Upper lobe of left lung (tissue), 6 donors: ENCODE data around the gene CCER1. TPM values are rescaled to one million over a fixed set of nuclear protein-coding genes. Genes with fewer than 3 reads are reported as not detected.

Experiments
- ATAC-seq, 2 donors: fragments of 200-7000 bp; cut with Tn5 transposase; one replicate each; pipeline ENCODE4 v1.9.1; 2022; ENCODE audit warnings: mild to moderate bottlenecking in 2 of 2, moderate library complexity in 2 of 2; ENCODE audit not compliant: low FRiP score in 2 of 2
- DNase-seq, 2 donors: peaks; one replicate each; pipeline ENCODE4 v3.0.0-alpha.2; 2019 to 2020
- H3K27ac ChIP-seq, 4 donors: fragments of 200-600 bp; sonication (generic); one replicate each; pipeline ENCODE4 v1.5.1; 2016 to 2019
- H3K27me3 ChIP-seq, 4 donors: fragments of 200-600 bp; sonication (generic); one replicate each; pipeline ENCODE4 v1.5.1; 2017 to 2019
- H3K36me3 ChIP-seq, 4 donors: fragments of 200-600 bp; sonication (generic); one replicate each; pipeline ENCODE4 v1.5.1; 2016 to 2019
- H3K4me1 ChIP-seq, 4 donors: fragments of 200-600 bp; sonication (generic); one replicate each; pipeline ENCODE4 v1.5.1; 2018 to 2019
- H3K4me3 ChIP-seq, 4 donors: fragments of 200-600 bp; sonication (generic); one replicate each; pipeline ENCODE4 v1.5.1; 2017 to 2019; ENCODE audit warnings: mild to moderate bottlenecking in 2 of 4, moderate library complexity in 1 of 4
- H3K9me3 ChIP-seq, 4 donors: fragments of 200-600 bp; sonication (generic); one replicate each; pipeline ENCODE4 v1.5.1; 2018 to 2019
- EP300 ChIP-seq, 4 donors: sonication (generic); formaldehyde crosslinking; IDR thresholded peaks; one replicate each; pipeline ENCODE4 v1.5.1; 2017; ENCODE audit warnings: antibody characterized with exemption in 4 of 4, control low read depth in 2 of 4
- POLR2A ChIP-seq, 4 donors: fragments of 450-650 bp; IDR thresholded peaks; one replicate each; pipeline ENCODE4 v1.5.1; 2016 to 2017; ENCODE audit warnings: antibody characterized with exemption in 4 of 4, mild to moderate bottlenecking in 2 of 4
- POLR2AphosphoS5 ChIP-seq, 2 donors: sonication (generic); formaldehyde crosslinking; IDR thresholded peaks; one replicate each; pipeline ENCODE4 v1.5.1; 2017; ENCODE audit warnings: antibody characterized with exemption in 2 of 2
- WGBS, 2 donors: methylation state at CpG; one replicate each; pipeline ENCODE4 v1.1.5; 2017 to 2018; 5-methylcytosine and 5-hydroxymethylcytosine counted together
- total RNA-seq, 6 donors: library from RNA; depleted of rRNA in 4 of 6; stranded (reverse); fragments of >200 nt in 4 of 6; gene quantifications; one replicate each; pipeline versions ENCODE4 v1.1.0 to v1.2.1, GENCODE V29; 2016 to 2021
- TF ChIP-seq, protein P1 (sequence below), 6 experiments: fragments of 450-650 bp in 4 of 6; fragments of 200-600 bp in 2 of 6; sonication (generic) in 2 of 6; IDR thresholded peaks; one replicate each; pipeline ENCODE4 v1.5.1; 2016 to 2019; ENCODE audit warnings: antibody characterized with exemption in 6 of 6
- donor health status: DM: no; HTN: no; CAD: no; lungs with moderate emphysema.
- donor health status: DM: no; HTN: yes; CAD: no; lungs with severe emphysema.

CCER1 gene
- total RNA-seq, 6 donors from 2014 or later = not detected

DNA sequence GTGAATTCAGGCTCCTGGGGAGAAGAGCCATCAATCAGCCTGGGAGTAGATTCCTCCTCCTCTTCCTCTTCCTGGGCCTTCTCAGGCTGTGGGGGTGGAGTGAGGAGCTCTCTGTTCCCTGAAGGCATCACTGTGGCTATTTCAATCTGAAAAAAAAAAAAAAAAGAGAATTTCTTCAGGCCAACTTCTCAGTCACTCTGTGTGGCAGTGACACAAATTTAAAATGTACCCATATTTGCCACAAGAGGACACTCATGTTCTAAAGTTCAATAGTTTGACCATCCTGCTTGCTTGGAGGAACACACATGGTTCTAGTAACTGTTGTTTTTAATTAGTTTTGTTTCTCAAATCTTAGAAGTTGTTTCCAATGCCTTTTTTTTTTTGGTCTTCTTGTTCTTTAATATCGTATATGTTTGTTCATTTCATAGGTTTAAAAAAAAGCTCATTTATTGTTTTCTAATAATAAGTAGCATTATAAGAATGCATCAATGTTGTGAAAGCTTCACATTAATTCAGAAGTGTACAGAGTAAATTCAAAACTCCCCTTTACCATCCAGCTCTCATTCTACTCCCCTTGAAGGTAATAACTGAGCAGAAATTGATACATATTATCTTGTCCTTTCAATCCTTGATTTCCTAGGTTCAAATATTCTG is 23.3 kb upstream of the CCER1 start:
- Histone ChIP-seq H3K4me3 (no peak overlapping the region), H3K9me3 (no peaks in the 10 kb centered on the region), H3K27ac (peak overlapping the region in 1 of 4 donors; percentile 48), H3K4me1 (peaks cover 0 to 4% (median 0%) of the 10 kb centered on the region in 4 donors), H3K27me3 (no peaks in the 10 kb centered on the region), H3K36me3 (no peaks in the 10 kb centered on the region)
- 64 to 66% methylated on average over 1 of the region's 1 CpG for WGBS, 2 donors
- DNase-seq (no peak), ATAC-seq (peak in 1 of 2 donors; percentile 88)
- TF ChIP-seq, protein P1, sequence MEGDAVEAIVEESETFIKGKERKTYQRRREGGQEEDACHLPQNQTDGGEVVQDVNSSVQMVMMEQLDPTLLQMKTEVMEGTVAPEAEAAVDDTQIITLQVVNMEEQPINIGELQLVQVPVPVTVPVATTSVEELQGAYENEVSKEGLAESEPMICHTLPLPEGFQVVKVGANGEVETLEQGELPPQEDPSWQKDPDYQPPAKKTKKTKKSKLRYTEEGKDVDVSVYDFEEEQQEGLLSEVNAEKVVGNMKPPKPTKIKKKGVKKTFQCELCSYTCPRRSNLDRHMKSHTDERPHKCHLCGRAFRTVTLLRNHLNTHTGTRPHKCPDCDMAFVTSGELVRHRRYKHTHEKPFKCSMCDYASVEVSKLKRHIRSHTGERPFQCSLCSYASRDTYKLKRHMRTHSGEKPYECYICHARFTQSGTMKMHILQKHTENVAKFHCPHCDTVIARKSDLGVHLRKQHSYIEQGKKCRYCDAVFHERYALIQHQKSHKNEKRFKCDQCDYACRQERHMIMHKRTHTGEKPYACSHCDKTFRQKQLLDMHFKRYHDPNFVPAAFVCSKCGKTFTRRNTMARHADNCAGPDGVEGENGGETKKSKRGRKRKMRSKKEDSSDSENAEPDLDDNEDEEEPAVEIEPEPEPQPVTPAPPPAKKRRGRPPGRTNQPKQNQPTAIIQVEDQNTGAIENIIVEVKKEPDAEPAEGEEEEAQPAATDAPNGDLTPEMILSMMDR (IDR thresholded peaks at IDR 0.05) = peak in 5 of 6 experiments; percentile 22 to 61 (median 48)
- no peak for TF ChIP-seq EP300 (IDR thresholded peaks at IDR 0.05)

DNA sequence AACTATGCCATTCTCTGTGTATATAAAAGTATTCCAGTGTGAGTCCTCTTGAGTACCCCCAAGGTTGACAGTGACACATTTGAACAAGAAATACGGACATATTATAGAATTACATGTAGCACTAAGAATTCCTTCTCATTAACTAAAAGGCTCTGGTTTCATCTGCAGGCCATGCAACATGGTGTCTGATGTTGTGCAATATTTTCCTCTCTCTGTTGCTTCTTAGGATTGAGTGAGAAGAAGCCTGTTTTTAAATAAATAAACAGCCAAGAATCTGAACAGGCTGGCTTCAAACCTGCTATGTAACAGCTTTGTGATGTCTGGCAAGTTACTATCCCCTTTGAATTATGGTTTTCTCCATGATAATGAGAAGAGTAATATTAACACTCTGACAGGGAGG is 22.2 kb upstream of the CCER1 start:
- Histone ChIP-seq H3K27me3 (no peaks in the 10 kb centered on the region), H3K9me3 (no peaks in the 10 kb centered on the region), H3K27ac (no peak overlapping the region), H3K4me1 (peaks cover 0 to 4% (median 0%) of the 10 kb centered on the region in 4 donors), H3K4me3 (no peak overlapping the region), H3K36me3 (no peaks in the 10 kb centered on the region)
- TF ChIP-seq, protein P1 (IDR thresholded peaks at IDR 0.05) = no peak
- TF ChIP-seq POLR2AphosphoS5 (IDR thresholded peaks at IDR 0.05) (no peak), EP300 (IDR thresholded peaks at IDR 0.05) (no peak), POLR2A (IDR thresholded peaks at IDR 0.05) (no peak)
- ATAC-seq = no peak
- 73 to 87% methylated on average over 1 of the region's 1 CpG for WGBS, 2 donors
- DNase-seq = no peak

DNA sequence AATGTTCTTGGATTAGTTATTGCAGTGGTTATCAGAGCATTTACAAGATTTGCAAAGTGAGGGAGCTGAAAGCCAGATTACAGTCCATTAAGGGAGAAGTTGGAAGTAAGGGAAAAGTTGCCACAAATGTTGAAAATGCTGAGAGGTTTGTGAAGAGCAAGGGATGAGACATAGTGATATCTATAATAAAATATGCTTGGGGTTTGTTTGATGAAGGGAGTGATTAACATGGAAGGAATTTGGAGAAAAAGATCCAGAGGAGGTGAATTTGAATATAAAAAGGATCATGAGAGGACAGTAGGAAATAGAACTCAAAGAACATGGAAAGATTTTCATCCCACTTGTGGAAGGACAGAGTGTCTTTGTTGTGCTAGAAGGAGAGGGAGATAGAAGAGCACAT is 19.3 kb upstream of the CCER1 start:
- Histone ChIP-seq H3K27me3 (no peaks in the 10 kb centered on the region), H3K36me3 (no peaks in the 10 kb centered on the region), H3K4me1 (no peaks in the 10 kb centered on the region), H3K9me3 (no peaks in the 10 kb centered on the region), H3K4me3 (no peak overlapping the region), H3K27ac (no peak overlapping the region)
- ATAC-seq = no peak
- TF ChIP-seq POLR2A (IDR thresholded peaks at IDR 0.05) (no peak), EP300 (IDR thresholded peaks at IDR 0.05) (no peak), POLR2AphosphoS5 (IDR thresholded peaks at IDR 0.05) (no peak)
- TF ChIP-seq, protein P1 (IDR thresholded peaks at IDR 0.05) = no peak
- no peak for DNase-seq

DNA sequence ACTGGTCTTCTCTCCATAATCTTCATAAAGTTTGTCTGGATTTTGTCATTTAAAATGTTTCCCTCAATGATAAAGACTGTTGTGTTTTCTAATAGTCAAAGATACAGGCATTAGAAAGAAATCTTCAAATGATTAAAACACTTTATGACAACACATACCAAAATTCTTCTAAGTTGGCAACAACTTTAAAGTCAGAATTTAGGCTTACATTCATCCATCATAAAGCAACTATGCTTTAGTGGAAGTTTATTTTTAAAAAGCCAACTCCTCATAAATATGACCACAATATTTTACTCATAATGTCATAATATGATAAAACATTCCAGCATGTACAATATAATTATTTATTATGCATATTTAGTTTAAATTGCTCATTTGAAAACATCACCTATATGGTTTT is 17.2 kb upstream of the CCER1 start:
- H3K9me3 ChIP-seq = no peaks in the 10 kb centered on the region
- H3K36me3 ChIP-seq = no peaks in the 10 kb centered on the region
- H3K27ac ChIP-seq = no peak overlapping the region
- no peak overlapping the region for H3K4me3 ChIP-seq
- no peaks in the 10 kb centered on the region for H3K27me3 ChIP-seq
- no peak for DNase-seq
- no peak for ATAC-seq
- H3K4me1 ChIP-seq = no peaks in the 10 kb centered on the region
- TF ChIP-seq POLR2AphosphoS5 (IDR thresholded peaks at IDR 0.05) = no peak
- TF ChIP-seq, protein P1 (IDR thresholded peaks at IDR 0.05) = no peak
- TF ChIP-seq EP300 (IDR thresholded peaks at IDR 0.05) = no peak
- TF ChIP-seq POLR2A (IDR thresholded peaks at IDR 0.05) = no peak

DNA sequence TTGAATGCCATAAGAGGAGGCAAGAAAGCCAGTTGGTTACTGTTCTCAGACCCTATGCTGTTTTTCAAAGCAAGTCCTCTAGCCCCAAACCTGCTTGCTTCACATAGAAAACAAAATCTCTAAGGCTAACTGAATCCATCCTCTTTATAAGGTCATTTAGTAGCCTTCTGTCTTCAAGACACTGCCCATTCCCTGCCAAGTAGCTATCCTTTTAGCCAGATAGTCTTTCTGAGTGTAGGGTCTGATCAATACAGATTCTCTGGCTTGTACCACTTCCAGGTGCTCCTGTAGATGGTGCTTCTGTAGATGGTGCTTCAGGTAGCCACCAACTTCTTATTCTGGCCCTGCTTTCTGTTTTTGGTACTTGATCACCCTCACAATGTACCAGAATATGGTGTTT is 15.9 kb upstream of the CCER1 start:
- Histone ChIP-seq H3K9me3 (no peaks in the 10 kb centered on the region), H3K36me3 (no peaks in the 10 kb centered on the region), H3K4me1 (no peaks in the 10 kb centered on the region), H3K4me3 (no peak overlapping the region), H3K27me3 (no peaks in the 10 kb centered on the region), H3K27ac (no peak overlapping the region)
- DNase-seq (no peak), ATAC-seq (no peak)
- TF ChIP-seq POLR2A (IDR thresholded peaks at IDR 0.05) = no peak
- TF ChIP-seq, protein P1 (IDR thresholded peaks at IDR 0.05) = no peak
- TF ChIP-seq EP300 (IDR thresholded peaks at IDR 0.05) = no peak
- TF ChIP-seq POLR2AphosphoS5 (IDR thresholded peaks at IDR 0.05) = no peak
